Activated CD4-positive, alpha-beta T cell treated with anti-CD3 and anti-CD28 coated beads, Interleukin-2, amount 50 U/mL, for 1 hour (primary cell): ENCODE data around the gene PTPRZ1.

Experiments used
- DNase-seq: peaks from one replicate; pipeline ENCODE4 v3.0.0-alpha.2; 2020

The PTPRZ1 gene

DNA sequence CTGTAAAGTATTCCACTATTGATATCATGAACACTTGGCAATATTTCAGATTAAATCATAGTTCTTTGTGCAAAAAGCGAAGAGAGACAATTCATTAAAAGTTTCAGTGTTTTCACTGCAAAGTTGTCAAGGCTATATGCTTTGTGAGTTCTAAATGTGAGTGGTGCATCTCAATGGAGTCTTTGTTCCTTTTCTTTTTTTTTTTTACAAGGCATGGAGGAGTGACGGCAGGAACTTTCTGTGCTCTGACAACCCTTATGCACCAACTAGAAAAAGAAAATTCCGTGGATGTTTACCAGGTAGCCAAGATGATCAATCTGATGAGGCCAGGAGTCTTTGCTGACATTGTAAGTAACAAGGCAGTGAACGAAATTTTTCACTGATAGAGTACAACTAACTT, 186.6 kb downstream of the PTPRZ1 start:
- DNase-seq = no peak

GRCh38 chr7:122063146-122063545, 190.2 kb downstream of the PTPRZ1 start:
- DNase-seq = no peak

GRCh38 chr7:122064971-122065370, 192.0 kb downstream of the PTPRZ1 start:
- DNase-seq = no peak

- DNase-seq = no peak
Observed at GRCh38 chr7:122067077-122067476, 194.1 kb downstream of the PTPRZ1 start.

- DNase-seq = no peak
Observed at GRCh38 chr7:122068046-122068445, 195.1 kb downstream of the PTPRZ1 start.

DNA sequence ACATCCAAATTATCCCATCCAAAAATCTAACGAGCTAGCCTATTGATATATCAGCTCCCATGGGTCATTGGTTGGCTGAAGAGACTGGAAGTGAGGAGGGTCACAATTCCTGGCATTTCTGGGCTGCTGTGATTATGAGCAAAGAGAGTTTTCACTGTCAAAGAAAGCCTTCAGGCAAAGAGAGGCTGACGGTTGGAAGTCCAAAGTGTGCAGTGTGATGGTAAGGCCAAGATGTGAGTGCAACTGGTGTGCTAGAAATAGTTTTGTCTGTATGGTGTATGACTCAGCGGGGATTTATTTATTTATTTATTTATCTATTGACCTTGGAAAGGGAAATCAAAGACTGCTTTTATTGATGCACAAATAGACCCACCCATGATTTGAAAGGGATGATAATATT, 196.0 kb downstream of the PTPRZ1 start:
- DNase-seq = no peak

DNA sequence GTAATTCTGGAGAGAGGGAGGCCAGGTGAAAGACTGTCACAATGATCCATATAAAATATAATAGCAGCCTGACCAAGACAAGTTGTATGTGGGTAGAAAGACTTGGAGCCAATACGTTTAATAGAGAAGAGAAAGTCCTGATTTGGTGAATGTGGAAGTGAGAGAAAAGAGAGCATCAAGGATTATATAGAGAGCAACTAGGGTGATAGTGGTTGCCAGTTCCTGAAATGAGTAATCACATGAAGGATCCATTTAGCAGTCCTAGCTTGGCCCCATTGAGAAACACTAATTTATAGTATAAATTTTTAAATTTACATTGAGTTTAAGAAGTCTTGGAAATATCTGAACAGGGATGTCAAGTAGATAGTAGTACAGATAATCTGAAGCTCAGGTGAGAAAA, 197.1 kb downstream of the PTPRZ1 start:
- no peak for DNase-seq

- no peak for DNase-seq
Observed at GRCh38 chr7:122070834-122071233, 197.9 kb downstream of the PTPRZ1 start.

GRCh38 chr7:122072272-122072671, 199.3 kb downstream of the PTPRZ1 start:
- no peak for DNase-seq

GRCh38 chr7:122072924-122073599, 200.1 kb downstream of the PTPRZ1 start:
- DNase-seq = no peak

DNA sequence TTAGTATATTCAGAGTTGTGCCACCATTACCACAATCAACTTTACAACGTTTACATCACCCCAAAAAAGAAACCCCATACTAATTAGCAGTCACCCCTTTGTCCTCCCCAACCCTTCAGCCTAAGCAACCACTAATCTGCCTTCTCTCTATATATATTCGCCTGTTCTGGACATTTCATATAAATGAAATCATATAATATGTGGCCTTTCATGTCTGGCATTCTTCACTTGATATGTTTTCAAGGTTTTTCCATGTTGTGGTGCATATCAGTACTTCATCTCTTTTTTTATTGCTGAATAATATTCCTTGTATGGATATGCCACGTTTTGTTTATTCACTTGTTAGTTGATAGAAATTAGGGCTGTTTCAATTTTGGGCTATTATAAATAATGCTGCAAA, 200.7 kb downstream of the PTPRZ1 start:
- DNase-seq = no peak

GRCh38 chr7:122082160-122082559, 209.2 kb downstream of the PTPRZ1 start:
- DNase-seq = no peak

- DNase-seq = no peak
Observed at GRCh38 chr7:122082670-122083069, 209.7 kb downstream of the PTPRZ1 start.

DNA sequence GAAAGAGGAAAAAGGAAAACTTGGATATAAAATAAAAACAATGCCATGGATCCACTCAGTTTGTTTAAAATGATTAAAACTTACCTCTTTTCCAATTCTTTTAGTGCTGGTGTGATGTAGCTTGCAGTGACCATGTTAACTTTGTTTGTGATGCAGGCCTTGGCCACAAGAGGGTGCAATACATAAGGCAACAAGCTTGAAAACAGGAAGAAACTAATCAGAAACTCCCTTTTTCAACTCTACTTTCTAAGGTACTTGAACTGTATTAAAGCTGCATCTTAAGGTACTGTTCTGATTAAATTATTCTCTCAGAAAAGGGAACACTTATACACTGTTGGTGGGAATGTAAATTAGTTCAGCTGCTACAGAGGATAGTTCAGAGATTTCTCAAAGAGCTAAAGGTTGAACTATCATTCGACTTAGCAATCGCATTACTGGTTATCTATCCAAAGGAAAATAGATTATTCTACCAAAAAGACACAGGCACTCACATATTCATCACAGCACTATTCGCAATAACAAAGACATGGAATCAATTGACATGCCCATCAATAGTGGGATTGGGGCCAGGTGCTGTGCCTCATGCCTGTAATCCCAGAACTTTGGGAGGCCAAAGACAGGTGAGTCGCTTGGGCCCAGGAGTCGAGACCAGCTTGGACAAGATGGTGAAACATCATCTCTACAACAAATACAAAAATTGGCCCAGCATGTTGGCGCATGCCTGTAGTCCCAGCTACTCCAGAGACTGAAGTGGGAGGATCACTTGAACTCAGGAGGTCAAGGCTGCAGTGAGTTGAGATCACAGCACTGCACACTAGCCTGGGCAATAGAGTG, 220.2 kb downstream of the PTPRZ1 start:
- DNase-seq = peak; percentile 22

DNA sequence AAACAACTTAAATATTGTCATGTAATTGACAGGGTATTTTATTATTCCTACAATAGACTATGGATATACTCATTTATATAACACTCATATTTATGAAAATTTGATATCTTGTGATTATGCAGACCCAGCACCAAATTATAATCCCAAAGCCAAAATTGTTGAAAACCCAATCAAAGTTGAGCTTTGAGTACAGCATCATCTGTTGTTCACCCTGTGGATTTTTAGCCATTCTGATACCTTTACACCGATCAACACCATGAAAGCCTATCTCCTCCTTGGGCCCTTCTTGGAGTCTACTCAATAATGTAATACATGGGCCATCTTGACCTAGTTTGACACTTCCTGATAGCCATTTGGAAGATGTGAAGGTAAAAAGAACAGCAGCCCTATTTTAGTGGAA, 221.6 kb downstream of the PTPRZ1 start:
- DNase-seq = no peak

GRCh38 chr7:122095642-122096041, 222.7 kb downstream of the PTPRZ1 start:
- DNase-seq = no peak

DNA sequence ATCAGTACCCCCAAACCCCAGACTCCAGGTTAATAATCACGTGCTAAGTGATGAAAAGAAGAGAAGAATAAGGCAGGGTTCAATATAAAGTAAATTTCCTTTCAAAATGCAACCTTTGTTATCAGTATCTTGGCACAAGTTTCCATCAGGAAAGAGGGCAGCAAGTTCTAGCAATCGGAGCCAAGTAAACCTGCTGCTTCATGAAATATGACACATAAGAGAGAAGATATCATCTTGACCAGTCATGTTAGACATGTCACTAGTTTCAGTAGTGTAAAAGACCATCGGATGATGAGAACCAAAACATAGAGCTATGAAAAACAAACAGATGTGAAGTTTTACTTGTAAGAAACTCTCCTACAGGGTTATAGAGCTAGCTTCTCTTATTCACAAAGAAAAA, 227.1 kb downstream of the PTPRZ1 start:
- DNase-seq = no peak

- DNase-seq = no peak
Observed at GRCh38 chr7:122103064-122103463, 230.1 kb downstream of the PTPRZ1 start.
